ENCODE data around the gene MDFIC2.

The MDFIC2 gene

GRCh38 chr3:70177881-70178645 lies 134.4 kb downstream of the MDFIC2 start:
- DNase-seq: no peak

- no peak for DNase-seq
These were observed 136.2 kb downstream of the MDFIC2 start for GRCh38 chr3:70176224-70176623.

DNA sequence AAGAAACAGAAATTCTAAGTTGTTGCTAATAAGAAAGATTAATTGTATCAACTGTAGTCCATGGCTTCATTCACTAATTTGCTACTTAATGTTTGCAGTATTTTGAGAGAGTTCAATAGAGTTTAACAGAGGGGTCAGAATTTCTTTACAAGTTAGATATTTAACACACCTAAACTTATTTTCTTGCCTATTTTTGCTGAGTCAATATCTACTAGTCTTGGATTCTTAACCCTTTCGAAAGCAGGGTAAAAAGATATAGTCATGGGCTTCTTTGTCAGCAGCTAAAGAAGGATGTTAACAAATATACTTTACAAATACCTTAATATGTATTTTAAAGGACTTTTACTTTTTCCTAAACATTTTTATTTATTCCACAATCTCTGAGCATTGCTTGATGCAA lies 155.6 kb downstream of the MDFIC2 start:
- DNase-seq: no peak

DNA sequence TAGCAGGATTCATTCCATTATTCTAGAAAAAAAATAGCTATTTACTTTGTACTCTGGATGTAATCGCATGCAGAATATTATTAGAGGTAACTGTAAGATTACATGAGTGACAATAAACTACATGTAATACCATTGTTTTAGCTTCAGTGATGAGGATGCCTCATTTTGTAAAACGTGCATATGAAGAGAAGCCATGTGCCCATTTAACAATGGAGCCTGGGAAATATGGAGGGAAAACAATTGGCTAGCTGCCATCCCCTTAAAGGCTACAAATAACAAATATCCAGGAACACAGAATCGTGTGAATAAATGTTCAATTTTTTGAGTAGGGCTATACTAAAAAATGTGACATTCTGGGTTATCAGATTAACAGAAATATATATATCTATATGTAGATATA lies 161.8 kb downstream of the MDFIC2 start:
- no peak for DNase-seq

- no peak for DNase-seq
These were observed 162.6 kb downstream of the MDFIC2 start for GRCh38 chr3:70149714-70150400.

Data from NCI-H2029 (cell line).